GM12801 (cell line): ENCODE measurements around the gene C1QTNF3.

ENCODE experiments used
- TF ChIP-seq, protein P1 (sequence below): IDR thresholded peaks from one replicate; pipeline ENCODE4 v1.5.1; 2011; ENCODE audit warnings: control low read depth; ENCODE audit not compliant: insufficient read length; ENCODE audit errors: extremely low read depth

C1QTNF3 gene, protein sequence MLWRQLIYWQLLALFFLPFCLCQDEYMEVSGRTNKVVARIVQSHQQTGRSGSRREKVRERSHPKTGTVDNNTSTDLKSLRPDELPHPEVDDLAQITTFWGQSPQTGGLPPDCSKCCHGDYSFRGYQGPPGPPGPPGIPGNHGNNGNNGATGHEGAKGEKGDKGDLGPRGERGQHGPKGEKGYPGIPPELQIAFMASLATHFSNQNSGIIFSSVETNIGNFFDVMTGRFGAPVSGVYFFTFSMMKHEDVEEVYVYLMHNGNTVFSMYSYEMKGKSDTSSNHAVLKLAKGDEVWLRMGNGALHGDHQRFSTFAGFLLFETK

DNA sequence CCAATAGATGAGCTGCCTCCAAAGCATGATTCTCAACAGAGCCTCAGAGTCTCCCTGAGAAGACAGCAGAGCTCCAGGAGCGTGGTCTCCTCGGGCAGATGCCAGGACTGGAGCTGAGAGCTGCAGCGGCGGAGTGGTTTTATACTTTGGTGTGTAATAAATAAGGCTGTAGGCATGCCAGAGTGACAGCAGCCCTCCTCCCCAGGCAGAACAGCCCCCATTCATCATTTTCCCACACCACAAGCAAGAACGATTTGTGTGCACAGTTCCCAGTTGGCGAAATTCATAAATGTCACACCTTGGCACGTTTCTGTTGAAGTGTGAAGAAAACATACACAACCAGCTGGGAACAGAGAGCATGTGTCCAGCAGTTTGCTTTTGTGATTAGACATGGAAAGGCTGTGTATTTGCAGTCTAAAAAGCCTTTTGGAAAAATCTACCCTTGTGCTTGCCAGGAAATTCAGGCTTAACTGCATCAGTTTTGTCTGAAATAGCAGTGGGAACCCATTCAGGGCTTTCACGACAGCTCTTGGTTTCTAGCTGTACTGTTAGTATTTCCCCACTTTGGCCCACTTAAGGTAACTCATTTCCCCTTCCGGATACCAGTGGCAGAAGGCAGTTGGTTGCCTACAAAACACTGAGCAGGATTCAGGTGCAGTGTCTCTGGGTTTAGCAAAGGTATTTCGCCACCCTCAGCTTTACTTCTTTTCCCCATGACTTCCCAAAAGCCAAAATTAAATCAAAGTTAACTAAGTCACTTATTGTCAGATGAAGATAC is at the start of gene C1QTNF3:
TSS of gene C1QTNF3 (minus strand) at position 115 of the 778 bp plus-strand sequence. CDS start at position 27, 88 bp downstream.
- TF ChIP-seq, protein P1, sequence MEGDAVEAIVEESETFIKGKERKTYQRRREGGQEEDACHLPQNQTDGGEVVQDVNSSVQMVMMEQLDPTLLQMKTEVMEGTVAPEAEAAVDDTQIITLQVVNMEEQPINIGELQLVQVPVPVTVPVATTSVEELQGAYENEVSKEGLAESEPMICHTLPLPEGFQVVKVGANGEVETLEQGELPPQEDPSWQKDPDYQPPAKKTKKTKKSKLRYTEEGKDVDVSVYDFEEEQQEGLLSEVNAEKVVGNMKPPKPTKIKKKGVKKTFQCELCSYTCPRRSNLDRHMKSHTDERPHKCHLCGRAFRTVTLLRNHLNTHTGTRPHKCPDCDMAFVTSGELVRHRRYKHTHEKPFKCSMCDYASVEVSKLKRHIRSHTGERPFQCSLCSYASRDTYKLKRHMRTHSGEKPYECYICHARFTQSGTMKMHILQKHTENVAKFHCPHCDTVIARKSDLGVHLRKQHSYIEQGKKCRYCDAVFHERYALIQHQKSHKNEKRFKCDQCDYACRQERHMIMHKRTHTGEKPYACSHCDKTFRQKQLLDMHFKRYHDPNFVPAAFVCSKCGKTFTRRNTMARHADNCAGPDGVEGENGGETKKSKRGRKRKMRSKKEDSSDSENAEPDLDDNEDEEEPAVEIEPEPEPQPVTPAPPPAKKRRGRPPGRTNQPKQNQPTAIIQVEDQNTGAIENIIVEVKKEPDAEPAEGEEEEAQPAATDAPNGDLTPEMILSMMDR: no peak

- TF ChIP-seq, protein P1: no peak
These were observed 21.6 kb upstream of the C1QTNF3 start for GRCh38 chr5:34064656-34065055.

DNA sequence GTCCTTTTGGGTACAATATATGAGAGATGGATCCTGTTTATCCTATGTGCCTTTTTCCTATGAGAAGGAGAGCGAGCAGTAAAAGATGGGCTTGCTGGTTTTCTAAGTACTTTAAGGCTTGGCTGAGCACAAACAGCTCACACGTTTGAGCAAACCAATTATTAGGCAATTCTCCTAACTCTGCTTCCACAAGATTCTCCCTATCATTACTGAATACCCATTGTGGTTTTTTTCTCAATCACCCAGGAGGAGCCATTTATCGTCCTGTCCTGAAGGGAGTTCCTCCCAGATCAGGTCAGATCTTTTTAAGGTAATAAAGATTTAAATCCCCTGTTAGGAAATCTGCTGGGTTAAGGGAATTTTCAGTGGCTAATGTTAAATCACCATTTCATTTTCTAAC is 19.4 kb upstream of the C1QTNF3 start:
- TF ChIP-seq, protein P1: no peak

GRCh38 chr5:34061993-34062392 is 19.0 kb upstream of the C1QTNF3 start:
- TF ChIP-seq, protein P1: no peak

DNA sequence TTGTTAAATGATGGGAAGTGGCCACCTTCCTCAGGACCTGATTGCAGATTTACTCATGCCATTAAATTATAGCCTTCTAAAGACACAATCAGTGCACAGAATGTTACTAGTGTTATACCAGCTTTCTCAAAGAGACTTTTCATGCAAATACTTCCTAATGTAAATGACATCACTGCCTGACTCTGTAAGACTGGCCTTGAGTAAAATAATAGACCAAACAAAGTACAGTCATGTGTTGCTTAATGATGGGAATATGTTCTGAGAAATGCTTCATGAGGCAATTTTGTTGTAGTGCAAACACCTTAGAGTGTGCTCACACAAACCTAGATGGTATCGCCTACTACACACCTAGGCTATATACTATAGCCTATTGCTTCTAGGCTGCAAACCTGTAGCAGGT is 17.0 kb upstream of the C1QTNF3 start:
- TF ChIP-seq, protein P1: no peak

- TF ChIP-seq, protein P1: no peak
These were observed 15.5 kb upstream of the C1QTNF3 start for GRCh38 chr5:34058532-34058931.

- TF ChIP-seq, protein P1: no peak
These were observed 14.6 kb upstream of the C1QTNF3 start for GRCh38 chr5:34057569-34057968.
